ENCODE results near the gene GALNTL6. TPM values are rescaled to one million over a fixed set of nuclear protein-coding genes. Genes with fewer than 3 reads are reported as not detected.
"Not testable (repeated sequence)": the region's sequence is repeated elsewhere in the genome, so short reads cannot be mapped to it uniquely, and the experiment has no call there.

The GALNTL6 gene
- total and polyA plus RNA-seq, 9 of the 15 experiments (the other 6 are each of a cell fraction or from before 2014, with no cell fraction given): 0.18 to 0.50 (median 0.29) TPM

DNA sequence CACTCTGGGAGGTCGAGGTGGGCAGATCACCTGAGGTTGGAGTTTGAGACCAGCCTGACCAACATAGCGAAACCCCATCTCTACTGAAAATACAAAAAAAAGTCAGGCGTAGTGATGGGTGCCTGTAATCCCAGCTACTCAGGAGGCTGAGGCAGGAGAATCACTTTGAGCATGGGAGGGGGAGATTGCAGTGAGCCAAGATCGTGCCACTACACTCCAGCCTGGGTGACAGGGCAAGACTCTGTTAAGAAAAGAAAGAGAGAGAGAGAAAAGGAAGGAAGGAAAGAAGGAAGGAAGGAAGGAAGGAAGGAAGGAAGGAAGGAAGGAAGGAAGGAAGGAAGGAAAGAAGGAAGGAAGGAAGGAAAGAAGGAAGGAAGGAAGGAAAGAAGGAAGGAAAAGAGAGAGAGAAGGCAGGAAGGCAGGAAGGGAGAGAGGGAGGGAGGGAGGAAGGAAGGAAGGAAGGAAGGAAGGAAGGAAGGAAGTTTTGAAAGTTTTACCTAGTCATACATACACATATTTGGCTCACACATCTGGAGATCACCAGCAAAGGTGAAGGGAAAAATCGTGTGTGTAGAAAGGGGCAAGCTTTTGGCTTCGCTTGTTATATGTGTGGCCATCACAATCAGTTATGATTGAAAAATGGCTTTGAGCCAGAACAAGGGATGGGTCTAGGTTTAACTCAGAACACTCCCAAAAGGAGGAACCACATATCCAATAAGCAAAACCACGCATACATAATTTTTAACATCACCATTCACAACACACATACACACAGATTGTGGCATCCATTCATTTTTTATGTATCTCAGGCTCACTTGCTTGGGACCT, 1208.8 kb downstream of the GALNTL6 start:
- in situ Hi-C loops (cut with MboI); H2AFZ ChIP-seq (ENCODE audit: low read depth, low read length); H3K9me3 ChIP-seq (replicated peaks; ENCODE audit: control insufficient read depth, insufficient read depth, low read depth, low read length); H3K4me2 ChIP-seq (ENCODE audit: insufficient read depth, low read length); H3K9me1 ChIP-seq (ENCODE audit: control insufficient read depth, insufficient read depth, low read length); H4K20me1 ChIP-seq (replicated peaks; ENCODE audit: control insufficient read depth, insufficient read depth, low read length); H3K4me3 ChIP-seq; H3K27me3 ChIP-seq (ENCODE audit: control insufficient read depth in 2 of 2, insufficient read depth in 2 of 2, low read length in 2 of 2); H3K79me2 ChIP-seq (ENCODE audit: control insufficient read depth, insufficient read depth, low read length); intact Hi-C loops (cut with micrococcal nuclease); H3K27ac ChIP-seq (ENCODE audit: extremely low read depth, low read depth, low read length); FAIRE-seq; H3K4me1 ChIP-seq (replicated peaks in 1 of 2; ENCODE audit: control insufficient read depth in 2 of 2, insufficient read depth in 2 of 2, low read length in 2 of 2); H3K9ac ChIP-seq (ENCODE audit: insufficient read depth in 1 of 2, low read depth in 2 of 2, low read length in 2 of 2); CTCF ChIA-PET (ENCODE audit: low intra/inter-chr PET ratio); BruUV-seq (replicated peaks); DNase-seq (ENCODE audit: extremely low read depth in 1 of 4, low spot score in 3 of 4); H3K36me3 ChIP-seq (ENCODE audit: control insufficient read depth, insufficient read depth, low read length); ATAC-seq: not testable (repeated sequence)
- 29% methylated on average over 7 of the region's 7 CpGs for WGBS (ENCODE audit: insufficient coverage, low coverage, missing lambda C conversion rate)
- POLR2A ChIA-PET: interaction anchor here (1.6 kb wide), 1 partner anchor 11 kb away, joined by 4 read pairs; no protein-coding TSS in a partner anchor
- peak; percentile 58 for TF ChIP-seq NFIC (IDR thresholded peaks at IDR 0.05)
- TF ChIP-seq, protein P1, sequence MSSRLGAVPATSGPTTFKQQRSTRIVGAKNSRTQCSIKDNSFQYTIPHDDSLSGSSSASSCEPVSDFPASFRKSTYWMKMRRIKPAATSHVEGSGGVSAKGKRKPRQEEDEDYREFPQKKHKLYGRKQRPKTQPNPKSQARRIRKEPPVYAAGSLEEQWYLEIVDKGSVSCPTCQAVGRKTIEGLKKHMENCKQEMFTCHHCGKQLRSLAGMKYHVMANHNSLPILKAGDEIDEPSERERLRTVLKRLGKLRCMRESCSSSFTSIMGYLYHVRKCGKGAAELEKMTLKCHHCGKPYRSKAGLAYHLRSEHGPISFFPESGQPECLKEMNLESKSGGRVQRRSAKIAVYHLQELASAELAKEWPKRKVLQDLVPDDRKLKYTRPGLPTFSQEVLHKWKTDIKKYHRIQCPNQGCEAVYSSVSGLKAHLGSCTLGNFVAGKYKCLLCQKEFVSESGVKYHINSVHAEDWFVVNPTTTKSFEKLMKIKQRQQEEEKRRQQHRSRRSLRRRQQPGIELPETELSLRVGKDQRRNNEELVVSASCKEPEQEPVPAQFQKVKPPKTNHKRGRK (tag; IDR thresholded peaks at IDR 0.05): peak; percentile 70

DNA sequence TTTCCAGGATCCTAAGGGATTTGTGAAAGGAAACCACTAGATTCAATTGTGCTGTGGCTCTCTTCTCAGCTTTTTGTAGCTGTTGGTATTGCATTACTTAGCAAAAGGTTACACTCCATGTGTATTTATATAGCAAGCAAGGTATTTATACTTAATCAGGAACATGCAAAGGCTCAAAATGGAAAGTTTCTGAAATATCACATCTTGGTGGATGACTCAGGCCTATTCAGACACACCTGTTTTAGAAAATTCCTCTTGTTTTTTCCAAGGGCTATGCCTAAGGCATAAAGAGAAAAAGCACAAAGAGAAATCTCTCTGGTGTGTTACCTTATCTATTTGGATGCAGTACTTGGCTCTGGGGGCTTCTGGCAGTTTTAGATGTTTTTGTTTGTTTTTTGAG, 1211.0 kb downstream of the GALNTL6 start:
- Histone ChIP-seq H3K9me1 (ENCODE audit: control insufficient read depth, insufficient read depth, low read length) (no peaks in the 10 kb centered on the region), H3K9me3 (replicated peaks; ENCODE audit: control insufficient read depth, insufficient read depth, low read depth, low read length) (no peaks in the 10 kb centered on the region), H3K4me3 (no peak overlapping the region), H3K4me1 (replicated peaks in 1 of 2; ENCODE audit: control insufficient read depth in 2 of 2, insufficient read depth in 2 of 2, low read length in 2 of 2) (no peaks in the 10 kb centered on the region), H3K79me2 (ENCODE audit: control insufficient read depth, insufficient read depth, low read length) (no peaks in the 10 kb centered on the region), H3K27me3 (ENCODE audit: control insufficient read depth in 2 of 2, insufficient read depth in 2 of 2, low read length in 2 of 2) (no peaks in the 10 kb centered on the region), H2AFZ (ENCODE audit: low read depth, low read length) (no peak overlapping the region), H3K4me2 (ENCODE audit: insufficient read depth, low read length) (no peak overlapping the region), H4K20me1 (replicated peaks; ENCODE audit: control insufficient read depth, insufficient read depth, low read length) (no peaks in the 10 kb centered on the region), H3K27ac (ENCODE audit: extremely low read depth, low read depth, low read length) (no peak overlapping the region), H3K9ac (ENCODE audit: insufficient read depth in 1 of 2, low read depth in 2 of 2, low read length in 2 of 2) (no peak overlapping the region), H3K36me3 (ENCODE audit: control insufficient read depth, insufficient read depth, low read length) (no peaks in the 10 kb centered on the region)
- DNase-seq (ENCODE audit: extremely low read depth in 1 of 4, low spot score in 3 of 4) (no peak), ATAC-seq (no peak), FAIRE-seq (no peak)
- in situ Hi-C loops (cut with MboI) (no loop called here), intact Hi-C loops (cut with micrococcal nuclease) (loop anchor here (2.0 kb wide), 2 partner anchors 277 to 393 kb away; no protein-coding TSS in a partner anchor)
- no TSS peak for BruUV-seq (replicated peaks)
- POLR2A ChIA-PET: interaction anchor here (0.8 to 1.1 kb wide), 2 partner anchors 10 to 250 kb away, joined by 4 read pairs; no protein-coding TSS in a partner anchor
- CTCF ChIA-PET (ENCODE audit: low intra/inter-chr PET ratio): interaction anchor here (2.0 to 2.3 kb wide), 2 partner anchors 233 to 277 kb away, joined by 20 to 22 read pairs; no protein-coding TSS in a partner anchor
- TF ChIP-seq, protein P2, sequence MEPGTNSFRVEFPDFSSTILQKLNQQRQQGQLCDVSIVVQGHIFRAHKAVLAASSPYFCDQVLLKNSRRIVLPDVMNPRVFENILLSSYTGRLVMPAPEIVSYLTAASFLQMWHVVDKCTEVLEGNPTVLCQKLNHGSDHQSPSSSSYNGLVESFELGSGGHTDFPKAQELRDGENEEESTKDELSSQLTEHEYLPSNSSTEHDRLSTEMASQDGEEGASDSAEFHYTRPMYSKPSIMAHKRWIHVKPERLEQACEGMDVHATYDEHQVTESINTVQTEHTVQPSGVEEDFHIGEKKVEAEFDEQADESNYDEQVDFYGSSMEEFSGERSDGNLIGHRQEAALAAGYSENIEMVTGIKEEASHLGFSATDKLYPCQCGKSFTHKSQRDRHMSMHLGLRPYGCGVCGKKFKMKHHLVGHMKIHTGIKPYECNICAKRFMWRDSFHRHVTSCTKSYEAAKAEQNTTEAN (CRISPR knock-in tag; IDR thresholded peaks at IDR 0.05): no peak
- TF ChIP-seq BHLHE40 (IDR thresholded peaks at IDR 0.05; ENCODE audit: low read length): no peak
- TF ChIP-seq ZNF445 (CRISPR knock-in tag; IDR thresholded peaks at IDR 0.05; ENCODE audit: low read depth): no peak
- TF ChIP-seq RBM34 (IDR thresholded peaks at IDR 0.05; ENCODE audit: borderline replicate concordance, insufficient read depth, low read length): no peak
- no peak for TF ChIP-seq CXXC5 (CRISPR knock-in tag; IDR thresholded peaks at IDR 0.05)
- no peak for TF ChIP-seq CHD4 (IDR thresholded peaks at IDR 0.05; ENCODE audit: insufficient read depth, insufficient replicate concordance, low read depth, low read length, poor library complexity, severe bottlenecking)
- TF ChIP-seq SMARCA5 (IDR thresholded peaks at IDR 0.05): no peak
- TF ChIP-seq, protein P3, sequence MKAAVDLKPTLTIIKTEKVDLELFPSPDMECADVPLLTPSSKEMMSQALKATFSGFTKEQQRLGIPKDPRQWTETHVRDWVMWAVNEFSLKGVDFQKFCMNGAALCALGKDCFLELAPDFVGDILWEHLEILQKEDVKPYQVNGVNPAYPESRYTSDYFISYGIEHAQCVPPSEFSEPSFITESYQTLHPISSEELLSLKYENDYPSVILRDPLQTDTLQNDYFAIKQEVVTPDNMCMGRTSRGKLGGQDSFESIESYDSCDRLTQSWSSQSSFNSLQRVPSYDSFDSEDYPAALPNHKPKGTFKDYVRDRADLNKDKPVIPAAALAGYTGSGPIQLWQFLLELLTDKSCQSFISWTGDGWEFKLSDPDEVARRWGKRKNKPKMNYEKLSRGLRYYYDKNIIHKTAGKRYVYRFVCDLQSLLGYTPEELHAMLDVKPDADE (conservative IDR thresholded peaks at IDR 0.05; ENCODE audit: control insufficient read depth, low read depth, low read length): no peak

All from K562 (cell line).